HG02981 (cell line): Measurements from ENCODE around the gene OLFM2.
"Not testable (repeated sequence)": the region's sequence is repeated elsewhere in the genome, so short reads cannot be mapped to it uniquely, and the experiment has no call there.

Experiments used
- ATAC-seq: cut with Tn5 transposase; IDR thresholded peaks from one replicate; pipeline ENCODE4 v1.9.1; 2021; ENCODE audit warnings: mild to moderate bottlenecking, moderate library complexity; ENCODE audit not compliant: unreplicated experiment

OLFM2 gene

DNA sequence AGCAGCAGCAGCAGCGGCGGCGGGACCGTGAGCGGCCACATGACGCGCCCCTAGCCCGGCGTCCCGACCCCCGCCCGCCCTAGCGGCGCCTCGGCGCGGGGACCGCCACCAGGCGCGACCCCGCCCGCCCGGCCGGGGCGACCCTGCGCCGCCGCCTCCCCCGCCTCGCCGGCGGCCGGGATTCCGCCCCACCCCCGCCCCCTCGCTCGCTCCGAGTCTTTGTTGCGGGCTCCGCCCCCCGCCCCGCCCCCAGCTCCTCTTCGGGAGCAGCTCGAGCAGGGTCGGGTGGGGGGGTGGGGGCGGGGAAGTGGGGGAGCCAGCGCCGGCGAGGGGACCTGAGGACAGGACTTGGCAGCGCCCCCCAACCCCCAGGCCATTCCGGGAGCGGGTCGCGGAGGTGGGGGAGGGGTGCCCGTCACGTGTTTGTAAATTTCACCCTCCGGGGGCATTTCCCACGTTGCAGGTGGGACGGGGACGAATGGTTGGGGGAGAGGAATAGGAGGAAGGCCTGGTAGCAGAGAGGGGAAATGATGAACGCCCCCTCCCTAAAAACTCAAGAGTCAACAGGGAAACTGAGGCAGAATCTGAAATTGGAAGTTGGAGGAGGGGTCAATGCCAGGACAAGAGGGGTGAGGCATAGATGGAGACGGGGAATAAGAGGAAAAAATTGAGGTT, at the start of gene OLFM2:
OLFM2 (minus strand) TSS at position 190 of the 675 bp plus-strand sequence; CDS start at position 41, 149 bp downstream.
- ATAC-seq, result no peak

DNA sequence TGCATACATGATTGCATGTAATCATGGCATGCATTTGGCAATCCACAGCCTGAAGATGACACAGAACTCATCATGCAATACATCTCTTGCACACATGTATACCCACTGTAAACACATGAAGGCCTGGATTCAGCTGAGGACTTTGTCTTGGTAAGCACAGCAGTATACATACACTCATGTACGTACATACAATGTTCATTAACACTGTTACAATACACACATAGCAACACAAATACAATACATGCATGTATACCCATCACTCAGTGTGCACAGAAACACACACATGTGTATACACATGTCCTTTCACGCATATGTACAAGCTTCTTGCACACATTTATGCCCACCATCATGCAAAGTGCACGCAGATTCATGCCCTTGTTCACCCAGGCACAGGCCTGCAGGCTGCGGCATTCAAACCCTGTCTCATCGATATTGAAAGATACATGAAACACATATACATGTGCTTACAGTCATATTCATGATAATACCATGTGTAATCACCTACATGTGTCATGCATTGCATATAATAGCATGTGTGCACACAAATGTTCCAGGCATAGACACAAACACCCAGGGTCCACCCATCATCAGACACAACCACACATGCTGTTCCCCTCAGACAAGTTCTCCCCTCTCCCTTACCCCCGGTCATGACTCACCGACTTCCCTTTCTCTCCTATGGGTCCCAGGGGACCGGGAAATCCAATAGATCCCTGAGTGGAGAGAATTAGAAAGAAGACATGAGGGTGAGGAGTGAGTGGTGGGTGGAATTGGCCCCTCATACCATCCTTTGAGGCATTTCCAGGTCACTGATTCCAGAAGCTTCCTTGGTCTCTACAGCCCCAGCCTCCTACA, 45.3 kb upstream of the OLFM2 start:
- ATAC-seq, result no peak

DNA sequence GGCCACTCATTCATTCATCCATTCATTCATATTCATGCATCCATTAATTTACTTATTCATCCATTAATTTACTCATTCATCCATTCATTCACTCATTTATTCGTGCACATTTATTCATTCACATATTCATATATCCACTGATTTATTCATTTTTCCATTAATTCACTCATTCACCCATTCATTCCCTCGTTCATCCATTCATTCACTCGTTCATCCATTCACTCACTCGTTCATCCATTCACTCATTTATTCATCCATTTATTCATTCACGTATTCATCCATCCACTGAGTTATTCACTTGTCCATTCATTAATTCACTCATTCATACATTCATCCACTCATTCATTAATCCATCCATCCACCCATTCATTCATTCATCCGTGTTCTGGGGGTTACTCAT, 35.8 kb upstream of the OLFM2 start:
- ATAC-seq, result no peak

DNA sequence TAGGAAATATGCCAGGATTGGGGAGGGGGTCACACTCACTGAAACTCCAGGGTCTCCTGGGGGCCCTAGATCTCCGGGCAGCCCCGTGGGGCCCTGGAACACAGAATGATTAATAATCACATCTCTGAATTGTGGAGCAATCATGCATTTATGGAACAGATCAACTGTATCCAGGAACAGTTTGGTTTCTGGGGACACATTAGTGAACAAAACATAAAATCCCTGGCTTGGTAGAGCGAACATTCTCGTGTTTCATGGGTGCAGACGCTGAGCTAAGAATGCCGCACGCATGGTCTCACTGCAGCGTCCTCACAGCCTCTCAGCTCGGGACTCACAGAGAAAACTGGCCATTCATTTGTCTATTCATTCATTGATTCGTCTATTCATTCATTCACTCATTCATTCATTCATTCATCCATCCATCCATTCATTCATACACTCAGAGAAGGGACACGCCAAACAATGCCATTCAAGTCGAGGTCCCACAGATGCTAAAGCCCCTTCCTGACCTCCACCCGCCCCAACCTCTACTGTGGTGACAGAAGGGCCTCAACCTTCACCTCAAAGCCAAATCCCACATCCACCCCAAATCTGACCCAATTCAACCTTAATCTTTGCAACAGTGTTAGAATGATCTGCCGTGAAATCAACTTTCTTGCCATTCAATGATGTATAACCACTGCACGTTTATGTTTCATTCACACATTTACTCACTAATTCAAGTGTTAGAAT, 35.0 kb upstream of the OLFM2 start:
- ATAC-seq, result no peak

DNA sequence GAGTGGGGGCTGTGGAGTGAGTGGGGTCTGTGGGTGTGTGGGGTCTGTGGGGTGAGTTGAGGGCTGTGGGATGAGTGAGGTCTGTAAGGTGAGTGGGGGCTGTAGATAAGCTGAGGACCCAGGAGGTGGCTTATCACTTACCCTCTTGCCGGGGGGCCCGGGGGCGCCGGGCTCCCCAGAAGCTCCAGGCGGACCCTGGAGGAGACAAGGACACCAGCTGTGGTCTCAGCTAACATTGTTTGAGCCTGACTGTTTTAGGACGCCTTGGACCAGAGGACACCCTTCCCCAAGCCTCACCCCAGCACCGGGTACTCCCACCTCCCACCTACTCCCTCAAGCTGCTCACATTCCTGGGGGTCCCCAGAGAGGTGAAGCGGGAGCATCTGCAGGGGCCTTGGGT, 34.2 kb upstream of the OLFM2 start:
- no peak for ATAC-seq

DNA sequence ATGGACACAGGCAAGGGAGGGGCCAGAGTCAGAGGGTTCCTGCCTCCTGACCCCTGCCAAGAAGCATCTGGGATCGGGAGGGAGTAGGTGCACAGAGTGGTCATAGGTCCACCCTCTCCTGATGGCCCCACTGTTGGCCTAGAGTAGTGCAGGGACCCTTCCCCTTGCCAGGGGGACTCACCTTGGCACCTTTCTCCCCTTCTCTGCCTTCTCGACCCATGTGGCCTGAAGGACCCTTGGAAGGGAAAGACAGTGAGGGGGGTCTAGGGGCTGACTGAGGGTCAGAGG, 33.3 kb upstream of the OLFM2 start:
- no peak for ATAC-seq

DNA sequence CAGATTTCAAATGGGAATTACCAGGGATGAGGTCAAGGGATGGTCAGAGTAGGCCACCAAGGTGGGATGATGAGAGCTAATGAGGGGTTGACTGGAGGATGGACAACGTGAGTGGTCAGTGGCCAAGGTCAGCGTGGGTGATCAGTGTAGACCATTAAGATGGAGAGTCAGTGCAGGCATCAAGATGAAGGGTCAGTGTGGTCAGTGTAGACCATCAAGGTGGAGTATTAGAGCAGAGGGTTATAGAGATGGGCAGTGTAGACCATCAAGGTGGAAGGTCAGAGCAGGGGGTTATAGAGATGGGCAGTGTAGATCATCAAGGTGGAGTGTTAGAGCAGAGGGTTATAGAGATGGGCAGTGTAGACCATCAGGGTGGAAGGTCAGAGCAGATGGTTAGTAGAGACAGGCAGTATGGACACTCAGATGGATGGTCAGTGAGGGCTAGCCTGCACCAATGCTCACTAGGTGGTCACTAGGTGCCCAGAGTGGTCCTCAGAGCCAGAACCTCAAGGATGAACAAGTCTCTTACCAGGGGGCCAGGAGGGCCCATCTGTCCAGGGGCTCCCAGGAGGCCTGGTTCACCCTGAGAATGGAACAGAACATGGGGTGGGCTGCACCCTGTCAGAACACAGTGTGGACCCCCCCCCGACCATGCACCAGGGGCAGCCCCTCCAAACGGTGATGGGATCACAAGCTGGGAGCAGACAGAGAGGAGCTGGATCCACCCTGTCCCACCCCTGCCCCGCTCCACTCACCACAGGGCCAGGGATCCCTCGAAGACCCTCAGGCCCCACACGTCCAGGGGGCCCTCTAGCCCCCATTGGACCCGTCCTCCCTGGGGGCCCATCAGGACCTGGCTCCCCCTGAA, 32.7 kb upstream of the OLFM2 start:
- ATAC-seq, result no peak

DNA sequence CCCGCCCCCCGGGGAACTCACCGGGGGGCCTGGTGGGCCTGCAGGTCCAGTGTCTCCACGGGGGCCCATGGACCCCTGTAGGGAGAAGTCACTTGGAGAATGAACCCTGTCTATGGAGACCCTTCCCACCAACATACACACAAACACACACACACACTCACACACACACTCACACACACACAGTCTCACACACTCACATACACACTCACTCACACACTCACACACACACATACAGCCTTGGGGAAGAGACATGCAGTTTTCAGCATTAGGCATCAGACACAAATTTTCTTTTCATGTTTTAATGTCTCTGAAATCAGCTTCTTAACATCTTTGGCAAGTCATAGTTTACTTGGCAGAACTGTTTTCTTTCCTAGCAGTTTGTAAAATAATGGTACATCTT, 31.0 kb upstream of the OLFM2 start:
- no peak for ATAC-seq

DNA sequence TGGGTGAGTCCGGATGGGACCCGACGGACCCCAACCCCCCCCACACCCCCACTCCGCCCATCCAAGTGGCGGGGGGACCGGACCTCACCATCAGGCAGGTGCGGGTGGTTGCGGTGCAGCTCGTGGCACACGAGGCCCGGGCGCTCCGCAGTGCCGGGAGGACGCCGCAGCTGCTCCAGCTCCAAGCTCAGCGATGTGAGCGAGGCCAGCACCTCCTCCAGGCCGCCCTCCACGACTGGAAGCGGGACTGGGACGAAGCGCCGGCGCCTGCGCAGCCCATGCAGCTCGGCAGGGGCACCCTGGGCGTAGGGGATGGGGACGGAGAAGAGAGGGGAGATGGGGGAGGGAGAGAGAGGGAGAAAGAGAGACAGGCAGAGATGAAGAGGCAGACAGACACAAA, 30.1 kb upstream of the OLFM2 start:
- ATAC-seq, result no peak

DNA sequence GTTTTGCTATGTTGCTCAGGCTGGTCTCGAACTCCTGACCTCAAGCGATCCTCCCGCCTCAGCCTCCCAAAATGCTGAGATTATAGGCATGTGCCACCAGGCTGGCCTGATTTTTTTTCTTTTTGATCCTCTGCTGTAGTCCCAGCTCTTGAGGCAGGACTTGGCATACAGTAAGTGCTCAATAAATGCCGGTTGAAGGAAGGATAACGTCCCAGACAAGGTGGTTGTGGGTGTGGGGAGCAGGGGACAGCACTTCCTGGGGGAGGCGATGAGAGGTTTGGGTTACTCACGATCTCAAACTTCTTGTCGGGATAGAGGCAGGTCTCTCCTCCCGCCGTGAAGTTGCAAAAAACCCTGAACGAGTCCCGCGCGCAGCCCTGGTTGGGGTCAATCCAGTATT, 29.7 kb upstream of the OLFM2 start:
- no peak for ATAC-seq

DNA sequence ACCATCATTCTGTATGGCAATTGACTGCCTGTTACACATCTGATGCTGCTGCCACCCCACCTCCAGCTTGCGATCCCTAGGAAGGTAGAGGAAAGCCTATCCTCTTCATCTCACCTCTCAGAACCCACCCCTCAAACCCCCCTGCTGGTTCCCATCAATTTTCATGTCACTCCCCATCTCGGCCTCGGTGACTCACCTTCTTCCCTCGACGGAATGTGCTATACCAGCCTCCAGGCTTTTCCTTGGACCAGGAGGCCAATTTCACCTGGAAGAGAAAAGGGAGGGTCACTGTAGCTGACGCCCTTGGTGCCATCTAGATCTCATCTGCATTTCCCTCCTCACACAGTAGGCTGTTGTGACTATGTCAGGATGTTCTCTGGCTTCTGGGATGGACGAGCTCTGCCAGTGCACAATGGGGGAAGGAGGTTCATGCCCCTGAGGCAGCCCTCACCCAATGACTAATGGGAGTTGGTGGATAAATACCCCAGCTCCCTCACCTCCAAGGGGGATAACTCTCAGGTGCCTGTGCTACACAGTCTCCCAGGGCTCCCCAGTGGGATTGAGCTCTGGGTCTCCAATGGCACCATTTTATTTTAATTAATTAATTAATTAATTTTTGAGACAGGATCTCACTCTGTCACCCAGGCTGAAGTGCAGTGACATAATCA, 26.4 kb upstream of the OLFM2 start:
- no peak for ATAC-seq

DNA sequence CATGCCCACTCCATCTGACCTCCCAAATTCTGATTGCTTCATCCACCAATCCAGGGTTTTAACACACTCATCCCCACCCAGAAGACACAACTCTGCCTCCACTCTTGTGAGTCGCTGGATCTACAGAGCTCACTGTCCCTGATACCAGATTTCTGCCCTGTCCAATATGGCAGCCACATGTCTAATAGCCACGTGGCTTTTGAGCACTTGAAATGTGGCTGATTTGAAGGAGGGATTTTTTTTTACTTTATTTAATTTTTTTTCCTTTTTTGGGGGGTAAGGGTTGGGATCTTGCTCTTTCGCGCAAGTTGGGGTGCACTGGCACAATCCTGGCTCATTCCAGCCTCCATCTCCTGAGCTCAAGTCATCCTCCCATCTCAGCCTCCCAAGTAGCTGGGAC, 24.8 kb upstream of the OLFM2 start:
- no peak for ATAC-seq

DNA sequence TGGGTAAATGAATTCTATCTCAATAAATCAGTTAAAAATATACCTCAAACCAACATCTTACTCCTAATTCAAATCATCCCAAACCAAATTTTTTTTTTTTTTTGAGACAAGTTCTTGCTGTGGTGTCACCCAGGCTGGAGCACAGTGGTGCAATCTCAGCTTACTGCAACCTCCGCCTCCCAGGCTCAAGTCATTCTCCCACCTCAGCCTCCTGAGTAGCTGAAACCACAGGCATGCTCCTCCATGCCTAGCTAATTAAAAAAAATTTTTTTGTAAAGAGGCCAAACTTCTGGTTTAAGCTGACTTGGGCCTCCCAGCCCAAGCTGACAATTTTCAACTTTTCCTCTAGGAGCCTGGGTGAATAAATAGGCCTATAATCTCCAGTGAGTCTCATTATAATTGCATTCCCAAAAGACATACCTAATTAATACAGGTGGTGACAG, 22.1 kb upstream of the OLFM2 start:
- ATAC-seq, result no peak

DNA sequence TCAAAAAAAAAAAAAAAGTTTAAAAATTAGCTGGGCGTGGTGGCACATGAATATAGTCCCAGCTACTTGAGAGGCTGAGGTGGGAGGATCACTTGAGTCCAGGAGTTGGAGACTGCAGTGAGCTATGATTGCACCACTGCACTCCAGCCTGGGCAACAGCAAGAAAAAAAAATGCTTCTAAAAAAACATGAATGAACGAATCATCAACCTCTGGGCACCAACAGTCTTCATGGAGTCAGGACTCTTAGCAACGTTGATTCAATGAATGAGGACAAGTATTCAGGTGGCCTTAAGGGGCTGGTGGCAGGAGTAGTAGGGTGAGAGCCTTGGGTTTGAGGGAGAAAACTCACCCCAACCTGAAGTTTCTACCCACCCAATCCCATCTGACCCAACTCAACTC, 20.6 kb upstream of the OLFM2 start:
- ATAC-seq, result no peak

DNA sequence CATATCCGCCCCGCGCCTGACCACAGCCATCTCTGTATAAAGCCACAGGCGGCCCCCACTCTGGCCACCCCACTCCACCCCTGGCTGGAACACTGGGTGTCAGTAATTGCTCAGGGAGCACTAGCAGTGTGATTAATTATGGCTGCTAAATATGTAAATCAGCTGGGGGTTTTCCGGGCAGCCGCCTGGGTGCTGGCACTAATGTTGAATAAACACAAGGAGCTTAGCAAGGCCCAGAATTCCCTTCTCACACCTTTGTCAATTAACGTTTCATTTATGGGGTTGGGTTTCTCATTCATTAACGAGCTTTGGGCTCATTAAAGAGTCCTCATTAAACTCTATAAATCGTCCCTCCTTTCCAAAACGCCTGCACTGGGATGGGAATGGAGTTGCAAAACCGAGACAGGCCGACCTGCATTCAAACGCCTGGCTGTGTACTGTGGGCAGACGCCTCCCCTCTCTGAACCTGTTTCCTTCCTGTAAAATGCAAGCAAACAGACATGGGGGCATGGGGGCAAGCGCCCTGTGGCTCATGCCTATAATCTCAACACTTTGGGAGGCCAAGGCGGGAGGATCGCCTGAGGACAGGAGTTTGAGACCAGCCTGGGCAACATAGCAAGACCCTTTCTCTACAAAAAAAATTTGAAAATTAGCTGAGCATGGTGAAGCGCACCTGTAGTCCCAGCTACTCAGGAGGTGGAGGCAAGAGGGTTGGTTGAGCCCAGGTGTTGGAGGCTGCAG, 17.7 kb upstream of the OLFM2 start:
- ATAC-seq, result no peak

DNA sequence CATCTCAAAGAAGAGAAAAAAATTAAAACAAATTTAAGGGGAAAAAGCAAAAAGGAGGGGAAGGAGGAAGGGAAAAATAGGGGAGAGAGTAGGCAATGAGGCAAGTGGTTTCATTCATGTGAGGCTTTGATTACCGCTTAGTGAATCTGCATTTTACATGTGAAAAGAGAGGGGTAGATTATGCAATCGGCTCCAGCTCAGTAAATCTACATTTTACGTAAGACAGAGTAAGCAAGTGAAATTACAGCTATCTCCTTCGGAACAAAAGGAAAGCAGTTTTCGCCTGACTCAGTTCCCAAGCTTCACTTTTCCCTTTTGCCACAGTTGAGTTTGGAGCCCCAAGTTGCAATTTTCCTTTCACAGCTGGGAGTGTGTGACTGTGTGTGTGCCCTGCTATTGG, 16.0 kb upstream of the OLFM2 start:
- ATAC-seq, result no peak

DNA sequence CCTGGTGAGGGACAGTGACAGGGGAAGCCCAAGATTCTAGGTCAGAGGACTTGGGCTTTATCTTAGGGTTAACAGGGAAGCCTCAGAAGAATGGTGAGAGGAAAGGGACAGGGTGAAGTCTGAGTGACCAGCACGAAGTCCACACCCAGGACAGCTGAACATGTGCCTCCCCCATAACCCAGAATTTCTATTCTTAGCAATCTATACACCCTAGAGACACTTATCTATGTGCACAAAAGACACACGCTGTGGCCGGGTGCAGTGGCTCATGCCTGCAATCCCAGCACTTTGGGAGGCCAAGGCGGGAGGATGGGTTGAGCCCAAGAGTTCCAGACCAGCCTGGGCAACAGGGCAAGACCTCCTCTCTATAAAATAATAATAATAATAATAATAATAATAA, 11.1 kb upstream of the OLFM2 start:
- no peak for ATAC-seq

DNA sequence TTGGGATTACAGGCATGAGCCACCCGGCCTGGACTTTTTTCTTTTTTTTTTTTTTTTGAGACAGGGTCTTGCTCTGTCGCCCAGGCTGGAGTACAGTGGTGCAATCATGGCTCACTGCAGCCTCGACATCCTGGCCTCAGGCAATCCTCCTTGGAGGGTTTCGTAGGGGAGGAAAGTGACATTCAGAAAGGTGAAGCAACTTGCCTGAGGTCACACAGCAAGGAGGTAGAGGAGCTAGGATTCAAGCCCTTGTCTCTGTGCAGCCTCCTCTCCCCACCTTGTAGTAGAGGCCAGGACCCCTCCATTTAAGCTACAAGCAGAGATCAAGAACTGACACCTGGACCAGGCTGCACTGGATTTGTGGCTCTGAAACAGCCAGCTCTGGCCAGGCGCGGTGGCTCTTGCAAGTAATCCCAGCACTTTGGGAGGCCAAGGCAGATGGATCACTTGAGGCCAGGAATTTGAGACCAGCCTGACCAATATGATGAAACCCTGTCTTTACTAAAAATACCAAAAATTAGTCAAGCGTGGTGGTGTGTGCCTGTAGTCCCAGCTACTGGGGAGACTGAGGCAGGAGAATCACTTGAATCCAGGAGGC, 10.3 kb upstream of the OLFM2 start:
- not testable (repeated sequence) for ATAC-seq

DNA sequence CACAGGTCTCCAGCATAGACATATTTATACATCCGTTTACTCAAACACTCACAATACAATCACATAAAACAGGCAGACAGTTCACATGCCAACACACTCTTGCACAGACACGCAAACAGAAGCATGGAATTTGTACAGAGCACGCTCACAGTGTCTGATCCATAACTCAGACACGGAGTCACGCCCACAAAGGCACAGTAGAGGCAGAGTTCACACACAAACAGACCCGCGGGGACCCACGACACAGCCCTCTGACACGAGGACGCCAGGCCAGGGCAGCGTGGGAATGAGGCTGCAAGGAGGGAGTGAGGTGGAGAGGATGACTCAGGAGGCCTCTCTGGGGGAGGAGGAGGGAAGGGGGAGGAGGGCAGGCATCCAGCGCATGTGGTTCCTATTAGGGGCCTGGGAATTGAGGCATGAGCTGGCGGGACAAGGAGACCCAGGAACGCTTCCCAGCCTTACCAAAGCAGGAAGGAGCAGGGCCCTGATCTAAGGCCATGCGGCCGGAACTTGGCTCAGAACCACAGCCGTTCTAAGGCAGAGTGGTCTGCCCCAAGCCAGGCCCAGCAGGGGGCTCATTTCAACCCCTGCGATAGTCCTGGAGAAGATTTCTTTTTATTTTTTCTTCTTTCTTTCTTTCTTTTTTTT, 9.1 kb upstream of the OLFM2 start:
- ATAC-seq, result no peak
